ENCODE data around the gene SETD2.

SETD2 gene

GRCh38 chr3:47018269-47018611 lies 145.7 kb downstream of the SETD2 start:
- peaks cover 16% of the 10 kb centered on the region for H4K20me1 ChIP-seq (ENCODE audit: insufficient read depth, low read length)
- H2AFZ ChIP-seq (ENCODE audit: low read depth, low read length): no peak overlapping the region
- H3K4me1 ChIP-seq (ENCODE audit: low read length): peaks cover 14% of the 10 kb centered on the region
- TF ChIP-seq CTCF (IDR thresholded peaks at IDR 0.05; ENCODE audit: low read depth, low read length): no peak
- no peak for TF ChIP-seq EZH2phosphoT487 (IDR thresholded peaks at IDR 0.05; ENCODE audit: low read depth)
- no peak overlapping the region for H3K27ac ChIP-seq (ENCODE audit: low read length)
- H3K36me3 ChIP-seq (replicated peaks; ENCODE audit: low read depth, low read length): peaks cover 43% of the 10 kb centered on the region
- H3K4me2 ChIP-seq (ENCODE audit: low read length): no peak overlapping the region
- H3K9me3 ChIP-seq (ENCODE audit: insufficient read depth, low read length): no peaks in the 10 kb centered on the region
- H3K27me3 ChIP-seq (ENCODE audit: low read depth, low read length): no peaks in the 10 kb centered on the region
- peaks cover 11% of the 10 kb centered on the region; the same call in 1 of the 2 replicates for H3K79me2 ChIP-seq (ENCODE audit: low read length)
- H3K9ac ChIP-seq (ENCODE audit: low read length): no peak overlapping the region
- no peak overlapping the region for H3K4me3 ChIP-seq (ENCODE audit: low read length)

DNA sequence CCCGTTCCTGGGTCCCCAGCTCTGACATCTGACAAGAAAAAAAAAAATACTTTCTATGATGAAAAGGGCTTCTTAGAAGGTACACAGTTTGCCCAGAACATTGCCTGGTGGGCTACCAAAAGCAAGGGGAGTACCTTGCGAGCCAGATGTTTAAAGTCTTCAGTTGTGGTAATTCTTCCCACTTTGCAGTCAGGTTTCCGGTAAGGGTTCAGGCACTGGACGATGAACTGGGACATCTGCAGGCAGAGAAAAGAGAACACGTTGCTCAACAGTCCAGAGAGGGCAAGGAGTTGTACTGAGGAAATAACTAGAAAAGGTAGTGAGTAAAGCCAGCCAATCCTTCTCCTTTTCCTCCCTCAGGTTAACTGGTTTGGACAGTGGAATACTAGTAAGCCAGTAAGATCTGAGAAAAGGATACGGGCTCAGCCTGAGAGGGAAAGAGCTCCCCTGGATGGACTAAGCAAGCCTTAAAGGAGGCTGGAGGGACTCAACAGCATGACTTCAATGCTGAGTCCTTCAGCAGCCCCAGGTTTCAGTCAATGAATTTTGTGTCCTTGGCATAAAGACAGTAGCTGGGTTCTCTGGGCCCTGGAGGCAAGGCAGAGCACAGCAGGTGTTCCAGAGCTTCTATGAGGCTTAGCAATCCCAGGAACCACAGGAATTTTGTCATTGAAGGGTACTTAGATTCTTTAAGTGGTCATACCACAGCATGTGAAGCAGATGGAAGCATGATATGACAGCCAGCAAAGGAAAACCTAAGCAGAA lies 146.2 kb downstream of the SETD2 start:
- Histone ChIP-seq H3K36me3 (replicated peaks; ENCODE audit: low read depth, low read length) (peaks cover 42% of the 10 kb centered on the region), H3K79me2 (ENCODE audit: low read length) (peaks cover 10% of the 10 kb centered on the region; the same call in 1 of the 2 replicates), H3K9me3 (ENCODE audit: insufficient read depth, low read length) (no peaks in the 10 kb centered on the region), H4K20me1 (ENCODE audit: insufficient read depth, low read length) (peaks cover 16% of the 10 kb centered on the region), H2AFZ (ENCODE audit: low read depth, low read length) (no peak overlapping the region), H3K4me3 (ENCODE audit: low read length) (no peak overlapping the region), H3K4me2 (ENCODE audit: low read length) (no peak overlapping the region), H3K4me1 (ENCODE audit: low read length) (peaks cover 14% of the 10 kb centered on the region), H3K27me3 (ENCODE audit: low read depth, low read length) (no peaks in the 10 kb centered on the region), H3K9ac (ENCODE audit: low read length) (no peak overlapping the region), H3K27ac (ENCODE audit: low read length) (no peak overlapping the region)
- no peak for TF ChIP-seq EZH2phosphoT487 (IDR thresholded peaks at IDR 0.05; ENCODE audit: low read depth)
- TF ChIP-seq CTCF (IDR thresholded peaks at IDR 0.05; ENCODE audit: low read depth, low read length): no peak

- H3K9ac ChIP-seq (ENCODE audit: low read length): no peak overlapping the region
- H3K4me2 ChIP-seq (ENCODE audit: low read length): no peak overlapping the region
- no peaks in the 10 kb centered on the region for H3K9me3 ChIP-seq (ENCODE audit: insufficient read depth, low read length)
- no peak for TF ChIP-seq EZH2phosphoT487 (IDR thresholded peaks at IDR 0.05; ENCODE audit: low read depth)
- no peak for TF ChIP-seq CTCF (IDR thresholded peaks at IDR 0.05; ENCODE audit: low read depth, low read length)
- peaks cover 16% of the 10 kb centered on the region for H4K20me1 ChIP-seq (ENCODE audit: insufficient read depth, low read length)
- no peak overlapping the region for H3K4me3 ChIP-seq (ENCODE audit: low read length)
- H3K27me3 ChIP-seq (ENCODE audit: low read depth, low read length): no peaks in the 10 kb centered on the region
- peaks cover 5% of the 10 kb centered on the region; the same call in 1 of the 2 replicates for H3K79me2 ChIP-seq (ENCODE audit: low read length)
- peaks cover 14% of the 10 kb centered on the region for H3K4me1 ChIP-seq (ENCODE audit: low read length)
- no peak overlapping the region for H2AFZ ChIP-seq (ENCODE audit: low read depth, low read length)
- H3K36me3 ChIP-seq (replicated peaks; ENCODE audit: low read depth, low read length): peaks cover 38% of the 10 kb centered on the region
- no peak overlapping the region for H3K27ac ChIP-seq (ENCODE audit: low read length)
Measured at GRCh38 chr3:47016934-47017435, 146.9 kb downstream of the SETD2 start.

DNA sequence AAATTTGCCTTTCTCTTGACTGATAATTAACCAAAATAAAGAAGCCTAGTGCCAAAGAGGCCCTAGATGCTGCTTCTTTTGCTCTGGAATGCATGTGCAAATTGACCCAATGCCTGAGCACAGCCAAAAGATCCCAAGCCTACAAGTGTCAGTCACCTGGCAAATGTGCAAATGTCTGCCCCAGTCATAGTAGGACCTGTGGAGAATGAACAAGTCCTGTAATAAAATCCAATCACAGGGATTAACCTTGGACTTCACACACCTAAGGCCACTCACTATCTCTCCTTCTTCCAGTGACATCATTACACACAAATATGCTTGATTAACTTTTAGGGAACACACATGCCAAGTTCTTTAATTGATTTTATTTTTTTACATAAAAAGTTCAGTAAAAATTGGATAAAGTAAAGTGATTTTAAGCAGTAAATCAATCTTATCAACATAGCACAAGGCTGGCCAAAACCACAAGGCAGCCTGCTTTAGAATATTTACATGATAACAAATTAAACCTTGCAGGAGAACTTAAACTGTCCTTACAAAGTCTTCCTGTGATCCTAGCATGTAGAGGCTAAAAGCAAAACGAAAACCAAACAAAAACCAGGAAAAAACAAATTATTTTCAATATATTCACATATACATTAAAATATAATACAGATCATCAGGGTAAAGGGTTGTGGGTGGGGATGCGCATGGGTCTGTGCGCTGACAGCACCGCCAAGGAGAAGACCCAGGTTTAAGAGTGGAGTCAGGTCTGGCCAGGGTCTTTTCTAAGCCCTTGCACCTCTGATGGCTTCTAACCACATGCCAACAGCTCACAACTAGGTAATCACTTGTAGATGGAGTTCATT lies 147.6 kb downstream of the SETD2 start:
- Histone ChIP-seq H4K20me1 (ENCODE audit: insufficient read depth, low read length) (peaks cover 16% of the 10 kb centered on the region), H3K9me3 (ENCODE audit: insufficient read depth, low read length) (no peaks in the 10 kb centered on the region), H3K27me3 (ENCODE audit: low read depth, low read length) (no peaks in the 10 kb centered on the region), H3K36me3 (replicated peaks; ENCODE audit: low read depth, low read length) (peaks cover 38% of the 10 kb centered on the region), H3K4me1 (ENCODE audit: low read length) (peaks cover 14% of the 10 kb centered on the region), H3K4me3 (ENCODE audit: low read length) (no peak overlapping the region), H3K27ac (ENCODE audit: low read length) (no peak overlapping the region), H3K9ac (ENCODE audit: low read length) (no peak overlapping the region), H2AFZ (ENCODE audit: low read depth, low read length) (no peak overlapping the region), H3K79me2 (ENCODE audit: low read length) (peaks cover 3% of the 10 kb centered on the region; the same call in 1 of the 2 replicates), H3K4me2 (ENCODE audit: low read length) (no peak overlapping the region)
- TF ChIP-seq CTCF (IDR thresholded peaks at IDR 0.05; ENCODE audit: low read depth, low read length) (no peak), EZH2phosphoT487 (IDR thresholded peaks at IDR 0.05; ENCODE audit: low read depth) (no peak)
